Mesothelial cell of epicardium (in vitro differentiated cells): ENCODE measurements around the gene MRGPRX4. TPM values are rescaled to one million over a fixed set of nuclear protein-coding genes. Genes with fewer than 3 reads are reported as not detected.

ENCODE experiments used
- DNase-seq, 2 experiments: peaks; one replicate each; pipeline ENCODE4 v3.0.0; 2021; ENCODE audit warnings: low spot score in 2 of 2; ENCODE audit not compliant: unreplicated experiment in 2 of 2
- H3K27ac Mint-ChIP-seq: 2 replicates; pipeline ENCODE4 v1.8.0; 2021; ENCODE audit warnings: mixed read lengths
- H3K27me3 Mint-ChIP-seq: 2 replicates; pipeline ENCODE4 v1.8.0; 2021; ENCODE audit warnings: low read depth, mixed read lengths
- H3K36me3 Mint-ChIP-seq: 2 replicates; pipeline ENCODE4 v1.8.0; 2021; ENCODE audit warnings: mixed read lengths
- H3K4me1 Mint-ChIP-seq: 2 replicates; pipeline ENCODE4 v1.8.0; 2021; ENCODE audit warnings: mixed read lengths
- H3K4me3 Mint-ChIP-seq: 2 replicates; pipeline ENCODE4 v1.8.0; 2021; ENCODE audit warnings: mild to moderate bottlenecking, moderate library complexity, mixed read lengths
- H3K9me3 Mint-ChIP-seq: 2 replicates; pipeline ENCODE4 v1.8.0; 2021; ENCODE audit warnings: mixed read lengths
- total RNA-seq: library from RNA; stranded (reverse); gene quantifications from 3 replicates; pipeline ENCODE4 v1.2.1, GENCODE V29; 2021
- TF ChIP-seq, protein P1 (sequence below): fragments of 200-600 bp; sonication (generic); IDR thresholded peaks from one replicate; pipeline ENCODE4 v1.5.0; 2021; ENCODE audit warnings: antibody characterized with exemption; ENCODE audit not compliant: unreplicated experiment

Gene MRGPRX4
- total RNA-seq, 1 donor from 2014 or later, result not detected

DNA sequence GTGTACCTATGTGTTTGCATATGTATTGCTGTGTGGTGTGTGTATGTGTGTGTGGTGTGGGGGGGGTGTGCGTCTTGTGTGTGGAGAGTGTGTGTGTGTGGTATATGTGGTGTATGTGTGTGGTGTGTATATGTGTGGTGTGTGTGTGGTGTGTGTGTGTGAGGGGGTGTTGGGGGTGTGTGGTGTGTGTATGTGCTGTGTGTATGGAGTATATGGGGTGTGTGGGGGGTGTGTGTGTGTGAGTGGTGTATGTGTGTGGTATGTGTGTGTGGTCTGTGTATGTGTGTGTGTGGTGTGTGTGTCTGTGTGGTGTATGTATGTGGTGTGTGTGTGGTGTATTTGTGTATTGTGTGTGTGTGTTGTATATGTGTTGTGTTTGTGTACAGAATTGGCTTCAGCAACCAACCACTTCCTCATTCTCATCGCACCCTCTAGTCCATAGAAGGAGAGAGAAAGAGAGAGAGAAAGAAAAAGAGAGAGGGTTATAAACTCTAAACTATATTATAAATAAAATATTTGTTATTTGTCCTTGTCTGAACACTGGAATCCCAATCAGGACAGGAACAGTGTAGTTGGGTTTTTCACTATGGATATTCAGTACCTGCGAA lies 50.3 kb downstream of the MRGPRX4 start:
- Mint-ChIP-seq H3K27me3 (peaks cover 33% of the 10 kb centered on the region), H3K9me3 (peaks cover 12% of the 10 kb centered on the region), H3K4me1 (no peaks in the 10 kb centered on the region), H3K27ac (no peak overlapping the region), H3K36me3 (no peaks in the 10 kb centered on the region), H3K4me3 (no peak overlapping the region)
- no peak for DNase-seq
- TF ChIP-seq, protein P1, sequence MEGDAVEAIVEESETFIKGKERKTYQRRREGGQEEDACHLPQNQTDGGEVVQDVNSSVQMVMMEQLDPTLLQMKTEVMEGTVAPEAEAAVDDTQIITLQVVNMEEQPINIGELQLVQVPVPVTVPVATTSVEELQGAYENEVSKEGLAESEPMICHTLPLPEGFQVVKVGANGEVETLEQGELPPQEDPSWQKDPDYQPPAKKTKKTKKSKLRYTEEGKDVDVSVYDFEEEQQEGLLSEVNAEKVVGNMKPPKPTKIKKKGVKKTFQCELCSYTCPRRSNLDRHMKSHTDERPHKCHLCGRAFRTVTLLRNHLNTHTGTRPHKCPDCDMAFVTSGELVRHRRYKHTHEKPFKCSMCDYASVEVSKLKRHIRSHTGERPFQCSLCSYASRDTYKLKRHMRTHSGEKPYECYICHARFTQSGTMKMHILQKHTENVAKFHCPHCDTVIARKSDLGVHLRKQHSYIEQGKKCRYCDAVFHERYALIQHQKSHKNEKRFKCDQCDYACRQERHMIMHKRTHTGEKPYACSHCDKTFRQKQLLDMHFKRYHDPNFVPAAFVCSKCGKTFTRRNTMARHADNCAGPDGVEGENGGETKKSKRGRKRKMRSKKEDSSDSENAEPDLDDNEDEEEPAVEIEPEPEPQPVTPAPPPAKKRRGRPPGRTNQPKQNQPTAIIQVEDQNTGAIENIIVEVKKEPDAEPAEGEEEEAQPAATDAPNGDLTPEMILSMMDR, result no peak

Other genes starting within 250 kb of the MRGPRX4 start
- 19.8 to 24.3 TPM (median 21.0 TPM) in 3 replicates for gene SERGEF, start 159.8 kb upstream of the MRGPRX4 start, total RNA-seq
- 0.54 to 1.4 TPM (median 0.54 TPM) in 3 replicates for gene TPH1, start 126.6 kb upstream of the MRGPRX4 start, total RNA-seq
- gene SAAL1, start 66.8 kb upstream of the MRGPRX4 start, total RNA-seq, result 28.5 to 29.7 TPM (median 29.0 TPM) in 3 replicates
- not detected in 3 replicates for gene MRGPRX3, start 40.3 kb upstream of the MRGPRX4 start, total RNA-seq
- not detected in 3 replicates for gene SAA4, start 64.0 kb downstream of the MRGPRX4 start, total RNA-seq
- gene SAA2, start 75.8 kb downstream of the MRGPRX4 start, total RNA-seq, result not detected in 3 replicates
- gene SAA1, start 93.4 kb downstream of the MRGPRX4 start, total RNA-seq, result not detected in 3 replicates
- 19.6 to 21.5 TPM (median 21.4 TPM) in 3 replicates for gene HPS5, start 149.3 kb downstream of the MRGPRX4 start, total RNA-seq
- gene GTF2H1, start 149.7 kb downstream of the MRGPRX4 start, total RNA-seq, result 45.9 to 47.8 TPM (median 46.2 TPM) in 3 replicates
- 437 to 453 TPM (median 439 TPM) in 3 replicates for gene LDHA, start 221.7 kb downstream of the MRGPRX4 start, total RNA-seq
- gene LDHC, start 239.5 kb downstream of the MRGPRX4 start, total RNA-seq, result 0.32 to 0.60 TPM (median 0.40 TPM) in 3 replicates